HS-27A (cell line): ENCODE results near the gene CFAP161.

Source experiments
- DNase-seq: peaks from one replicate; pipeline ENCODE4 v3.0.0-alpha.2; 2012; ENCODE audit warnings: low read depth, missing footprints

CFAP161 gene

DNA sequence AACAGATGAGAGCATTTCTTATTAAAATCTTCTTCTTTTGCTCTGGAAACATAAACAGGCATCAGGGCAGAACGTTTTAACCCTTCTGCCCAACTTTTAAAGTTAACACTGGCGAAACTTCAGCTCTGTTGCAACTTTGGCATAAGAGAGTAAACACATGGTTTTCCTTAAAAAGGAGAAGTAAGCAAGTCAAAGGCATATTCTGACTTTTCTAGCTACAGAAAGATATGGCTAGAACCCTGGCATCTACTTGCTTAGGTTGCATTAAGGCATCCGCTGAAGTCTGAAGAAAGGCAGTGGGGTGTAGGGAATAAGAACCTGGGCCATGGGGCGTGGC, 49.3 kb downstream of the CFAP161 start:
- no peak for DNase-seq

DNA sequence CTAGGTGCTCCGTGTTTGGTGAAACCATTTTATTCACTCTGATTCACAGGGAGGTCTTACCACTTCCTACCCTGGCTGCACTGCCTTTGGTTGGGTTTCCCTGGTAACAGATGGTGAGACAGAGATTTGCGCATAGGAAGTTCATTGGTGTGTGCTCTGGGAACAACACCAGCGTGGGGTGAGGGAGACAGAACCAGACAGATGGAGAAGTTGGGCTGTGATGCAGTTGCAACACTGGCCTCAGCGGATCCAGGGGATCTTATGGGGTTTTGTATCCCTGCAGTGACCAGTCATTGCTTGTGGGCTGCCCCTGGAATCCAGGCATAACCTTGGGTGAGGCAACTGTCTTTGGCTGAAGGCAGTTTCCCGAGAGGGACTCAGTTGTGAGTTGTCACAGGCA, 50.1 kb downstream of the CFAP161 start:
- no peak for DNase-seq

DNA sequence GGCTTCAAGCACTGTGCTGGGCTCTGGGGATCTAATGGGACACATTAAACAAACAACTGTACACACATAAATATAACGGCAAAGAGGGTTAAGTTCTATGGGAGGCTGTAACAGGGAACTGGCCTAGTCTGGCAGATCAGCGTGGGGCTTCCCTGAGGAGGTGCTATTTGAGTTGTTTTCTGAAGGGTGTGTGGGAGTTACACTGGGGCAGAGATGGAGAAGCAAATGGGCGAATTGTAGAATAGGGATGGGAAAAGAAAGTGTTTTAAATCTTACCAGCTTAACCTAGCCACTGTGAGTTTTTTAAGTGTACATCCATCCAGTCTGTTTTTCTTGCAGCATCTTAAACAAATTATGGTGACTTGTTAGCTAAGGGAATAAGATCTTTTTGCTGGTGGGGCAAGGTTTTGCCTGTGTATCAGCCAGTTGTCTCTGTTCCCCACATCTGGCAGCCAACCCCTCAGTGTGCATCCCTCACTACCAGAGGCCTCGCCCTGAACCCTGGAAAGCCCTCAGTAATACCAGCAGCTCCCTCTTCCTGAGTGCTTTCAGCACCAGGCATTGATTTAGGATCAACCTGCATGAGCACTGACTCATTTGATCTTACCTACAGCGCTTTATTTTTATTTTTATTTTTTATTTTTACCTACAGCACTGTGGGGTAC, 51.7 kb downstream of the CFAP161 start:
- DNase-seq = no peak

DNA sequence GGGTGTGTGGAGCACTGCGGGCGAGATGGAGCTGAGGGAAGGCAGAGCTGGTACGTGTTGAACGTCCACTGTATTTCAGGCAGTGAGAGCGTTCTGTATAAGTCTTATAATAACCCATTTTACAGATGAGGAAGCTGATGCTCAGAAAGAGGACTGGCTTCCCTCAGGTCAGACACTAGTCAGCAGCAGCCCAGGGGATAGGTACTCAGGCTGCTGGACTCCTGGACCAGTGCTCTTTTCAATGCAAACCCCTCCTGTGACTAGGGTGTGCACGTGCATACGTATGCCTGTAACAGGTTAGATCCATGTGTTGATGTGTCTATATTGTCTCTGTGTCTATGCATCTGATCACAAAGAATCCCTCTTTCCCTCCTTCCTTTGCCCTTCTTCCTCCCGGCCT, 54.3 kb downstream of the CFAP161 start:
- DNase-seq = no peak

DNA sequence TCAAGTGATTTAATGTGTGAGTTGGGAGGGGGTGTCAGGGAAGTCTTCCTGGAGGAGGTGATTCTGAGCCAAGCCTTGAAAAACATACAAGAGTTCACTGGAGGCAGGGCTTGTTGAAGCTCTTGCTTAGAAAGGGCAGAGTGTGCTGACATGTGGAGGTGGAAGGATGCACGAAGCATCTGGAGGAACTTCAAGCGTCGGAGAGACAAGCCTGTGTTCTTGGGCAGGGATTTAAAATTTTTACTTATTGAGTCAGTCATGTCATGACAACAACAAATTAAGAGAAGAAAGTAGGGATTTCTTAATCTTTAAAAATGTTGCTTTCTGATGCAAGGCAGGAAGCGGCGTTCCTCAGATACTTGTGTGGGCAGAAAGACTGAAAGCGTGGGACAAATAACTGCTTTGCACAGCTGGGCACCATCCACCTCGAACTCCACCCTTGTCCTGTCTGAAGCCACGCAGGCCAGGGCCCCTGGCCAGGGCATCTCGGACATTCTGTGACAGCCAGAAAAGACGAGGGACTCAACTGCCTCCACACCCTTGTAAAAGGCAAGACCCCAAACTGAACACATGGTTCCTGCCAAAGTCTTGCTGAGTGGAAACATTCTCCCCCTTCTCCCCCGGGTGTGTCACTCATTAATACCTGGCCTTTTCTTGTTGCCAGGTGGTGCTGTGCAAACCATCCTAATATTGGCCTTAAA, 55.7 kb downstream of the CFAP161 start:
- DNase-seq = peak; percentile 64

DNA sequence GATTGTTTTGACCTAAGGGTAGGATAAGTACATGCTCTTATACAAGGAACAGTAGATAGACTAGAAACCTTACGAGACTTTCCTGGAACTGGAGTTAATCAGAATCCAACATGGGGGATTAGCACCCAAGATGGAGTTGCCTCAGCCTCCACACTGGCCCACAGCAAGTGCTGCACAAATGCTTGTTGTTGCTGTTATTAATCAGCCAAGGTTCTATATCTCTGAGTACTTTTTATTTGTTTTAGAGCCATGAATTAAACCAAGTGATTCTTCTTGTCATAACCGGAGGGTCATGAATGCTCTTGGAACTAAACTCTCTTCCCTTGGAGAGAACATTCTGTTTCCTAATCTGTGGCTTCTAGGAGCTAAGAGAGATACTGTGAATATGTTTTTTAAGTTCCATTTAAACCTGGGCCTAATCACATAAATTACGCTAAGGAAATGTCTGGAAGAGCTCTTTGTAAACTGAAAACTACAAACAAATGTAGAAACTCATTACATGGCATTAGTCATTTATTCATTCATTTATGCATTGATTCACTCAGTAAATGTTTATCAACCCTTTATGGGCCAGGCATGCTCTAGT, 56.9 kb downstream of the CFAP161 start:
- no peak for DNase-seq

DNA sequence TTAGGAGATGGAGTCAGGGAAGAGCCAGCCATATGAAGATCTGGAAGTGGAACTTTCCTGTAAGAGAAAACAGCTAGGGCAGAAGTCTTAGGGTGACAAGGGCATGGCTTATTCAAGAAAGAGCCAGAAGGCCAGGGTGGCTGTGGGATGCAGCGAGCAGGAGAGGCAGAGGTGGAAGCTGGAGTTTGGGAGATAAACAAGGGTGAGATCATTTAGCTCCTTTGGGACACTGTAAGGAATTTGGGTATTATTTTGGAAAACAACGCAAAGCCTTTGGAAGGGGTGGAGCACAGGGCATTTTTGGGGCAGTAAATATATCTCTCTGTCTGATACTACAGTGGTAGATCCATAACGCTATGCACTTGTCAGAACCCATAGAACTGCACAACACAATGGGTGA, 57.6 kb downstream of the CFAP161 start:
- no peak for DNase-seq

DNA sequence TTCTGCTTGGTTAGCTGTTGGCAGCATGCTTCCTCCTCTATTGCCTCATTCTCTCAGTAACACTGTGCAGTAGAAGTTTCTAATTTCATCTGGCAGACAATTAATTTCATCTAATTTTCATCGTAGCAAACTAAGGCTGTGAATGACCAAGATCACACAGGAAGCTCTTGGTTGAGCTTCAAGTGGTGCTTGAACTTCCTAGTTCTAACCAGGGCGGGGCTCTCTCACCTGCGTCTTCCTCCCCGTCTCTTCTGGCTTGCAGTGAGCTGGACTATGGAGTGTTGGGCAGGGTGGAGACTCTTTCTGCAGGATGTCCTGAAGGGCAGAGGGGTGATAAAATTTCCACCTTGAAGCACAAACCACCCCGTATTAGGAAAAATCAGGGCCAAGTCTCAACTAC, 60.7 kb downstream of the CFAP161 start:
- DNase-seq = no peak

DNA sequence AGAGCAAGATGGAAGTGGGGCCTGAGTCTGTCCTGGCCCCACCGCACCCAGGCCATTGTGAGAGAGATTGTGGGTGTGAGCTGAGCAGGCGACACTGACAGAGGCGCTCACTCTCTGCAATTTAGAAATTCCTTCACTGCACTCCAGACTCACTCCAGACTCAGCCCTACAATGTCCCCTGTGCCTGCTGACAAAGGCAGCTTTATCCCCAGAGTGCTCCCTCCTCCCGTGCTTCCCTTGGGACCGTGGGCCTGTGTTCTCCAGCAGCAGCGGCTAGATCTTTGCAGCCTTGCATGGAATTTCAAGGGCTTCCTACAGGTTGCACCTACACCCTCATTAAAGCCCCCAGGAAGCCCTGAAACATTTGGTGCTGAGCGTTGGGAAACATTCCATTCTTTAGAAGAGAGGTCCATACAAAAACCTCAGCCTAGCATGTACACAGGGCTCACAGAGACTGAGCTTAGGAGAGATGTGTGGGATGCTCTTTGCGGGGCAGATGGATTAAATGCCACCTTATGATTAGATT, 61.3 kb downstream of the CFAP161 start:
- no peak for DNase-seq

DNA sequence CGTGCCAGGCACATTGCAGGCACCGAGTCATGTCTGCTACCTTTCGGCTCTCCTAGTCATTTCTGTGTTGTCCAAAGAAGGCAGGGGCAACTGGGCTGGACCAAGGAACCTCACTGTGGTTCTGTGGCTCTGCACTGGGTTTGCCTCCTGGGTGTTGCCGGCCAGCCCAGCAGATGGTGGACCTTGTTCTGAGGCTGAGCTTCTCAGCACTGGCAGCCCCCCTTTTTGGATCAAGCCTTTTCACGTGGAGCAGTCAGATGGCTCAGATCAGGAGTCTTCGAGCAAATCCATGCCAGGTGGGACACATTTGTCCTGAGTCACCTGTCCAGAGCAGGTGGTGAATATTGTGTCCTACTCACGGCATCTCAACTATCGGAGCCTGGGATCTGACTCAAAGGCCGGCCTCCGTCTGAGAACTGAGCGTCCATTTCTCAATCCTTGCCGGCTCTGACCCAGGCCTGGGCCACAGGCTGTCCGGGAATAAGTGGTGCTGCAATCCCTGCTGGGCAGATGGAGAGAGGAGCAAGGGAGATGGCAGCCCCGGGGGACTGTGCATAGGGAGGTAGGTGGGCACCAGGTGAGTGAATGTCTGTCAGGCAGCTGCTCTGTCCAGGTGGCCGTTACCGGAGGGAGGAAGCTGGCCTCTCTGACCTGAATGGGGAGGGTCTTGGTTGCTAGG, 62.6 kb downstream of the CFAP161 start, which contains the start of gene IL16:
IL16 (plus strand) TSS at position 304 of the 679 bp plus-strand sequence. CDS start 28,521 bp downstream, outside the sequence.
- no peak for DNase-seq

DNA sequence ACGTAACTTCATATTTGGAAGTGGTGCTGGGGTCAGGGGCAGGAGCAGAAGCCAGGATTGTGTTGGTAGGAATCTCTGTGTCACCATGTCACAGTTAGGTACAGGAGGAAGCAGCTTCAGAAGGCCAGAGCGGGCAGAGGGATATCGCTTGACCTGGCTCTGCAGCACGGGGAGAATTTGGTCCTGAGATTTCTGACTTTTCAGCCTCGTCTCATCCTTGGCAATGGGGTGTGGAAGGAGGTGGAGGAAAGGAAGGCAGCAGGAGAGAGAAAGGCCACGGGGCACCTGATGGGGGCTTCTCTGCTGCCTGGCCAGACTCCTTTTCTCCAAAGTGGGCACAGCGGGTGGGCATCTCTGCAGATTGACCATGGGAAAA, 63.2 kb downstream of the CFAP161 start:
- DNase-seq = no peak

DNA sequence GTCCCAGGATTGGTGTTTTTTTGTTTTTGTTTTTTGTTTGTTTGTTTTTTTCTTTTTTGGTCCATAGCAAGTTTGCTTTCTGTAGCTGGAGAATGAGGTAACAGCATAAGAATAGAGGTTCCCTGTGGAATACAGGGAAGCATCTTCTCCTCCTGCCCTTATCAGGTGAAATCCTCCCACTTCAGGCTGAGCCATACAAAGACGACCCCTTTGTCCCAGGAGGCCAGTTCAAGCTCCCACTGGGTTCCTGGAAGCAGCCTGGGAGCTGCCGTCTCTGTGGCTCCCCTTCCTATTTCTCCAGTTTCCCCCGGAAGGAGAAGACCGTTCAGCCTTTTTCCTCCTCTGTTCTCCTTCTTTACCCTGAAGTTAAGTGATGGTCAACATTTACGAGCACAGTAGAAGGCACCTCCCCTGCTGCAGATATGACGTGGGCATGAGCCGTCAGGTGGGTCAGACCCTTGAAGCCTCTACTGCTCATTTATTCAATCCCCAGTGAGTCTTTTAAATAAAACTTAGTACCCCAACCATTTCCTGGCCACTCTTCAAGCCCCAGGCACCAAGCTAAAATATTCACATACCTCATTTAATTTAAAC, 63.7 kb downstream of the CFAP161 start:
- no peak for DNase-seq
